ENCODE results near the gene SLC15A3. TPM values are rescaled to one million over a fixed set of nuclear protein-coding genes. Genes with fewer than 3 reads are reported as not detected.

SLC15A3 gene
- total RNA-seq, 2 donors from 2014 or later: 3.5 to 4.1 TPM

- no peak for DNase-seq
- H3K27me3 Mint-ChIP-seq (ENCODE audit: low read depth): peaks cover 18% of the 10 kb centered on the region
- H3K4me3 Mint-ChIP-seq: no peak overlapping the region
- no peaks in the 10 kb centered on the region for H3K9me3 Mint-ChIP-seq
- no peak for ATAC-seq (replicated peaks in 1 of 2)
- peaks cover 9 to 14% of the 10 kb centered on the region in 2 donors for H3K36me3 Mint-ChIP-seq (ENCODE audit: insufficient read depth in 2 of 2)
- no peak overlapping the region for H3K27ac Mint-ChIP-seq
- peaks cover 38% of the 10 kb centered on the region for H3K4me1 Mint-ChIP-seq (ENCODE audit: low read depth)
These were observed 30.1 kb downstream of the SLC15A3 start for GRCh38 chr11:60921777-60922335.

DNA sequence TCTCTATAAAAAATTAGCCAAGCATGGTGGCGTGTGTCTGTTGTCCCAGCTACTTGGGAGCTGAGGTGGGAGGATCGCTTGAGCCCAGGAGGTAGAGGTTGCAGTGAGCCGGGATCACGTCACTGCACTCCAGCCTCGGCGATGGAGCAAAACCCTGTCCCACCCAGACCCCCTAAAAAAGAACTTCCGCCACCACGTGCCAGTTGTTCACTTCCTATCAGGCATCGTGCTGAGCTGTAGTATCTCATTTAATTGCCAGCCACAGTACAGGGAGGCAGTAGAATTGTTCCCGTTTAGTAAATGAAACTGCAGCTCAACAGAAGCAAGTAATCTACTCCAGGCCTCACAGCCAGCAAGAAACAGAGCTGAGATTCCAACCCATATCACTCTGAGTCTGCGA lies 30.7 kb downstream of the SLC15A3 start:
- DNase-seq (no peak), ATAC-seq (replicated peaks in 1 of 2) (no peak)
- H3K9me3 Mint-ChIP-seq: no peaks in the 10 kb centered on the region
- no peak overlapping the region for H3K4me3 Mint-ChIP-seq
- peaks cover 9 to 14% of the 10 kb centered on the region in 2 donors for H3K36me3 Mint-ChIP-seq (ENCODE audit: insufficient read depth in 2 of 2)
- H3K27me3 Mint-ChIP-seq (ENCODE audit: low read depth): peaks cover 12% of the 10 kb centered on the region
- peaks cover 44% of the 10 kb centered on the region for H3K4me1 Mint-ChIP-seq (ENCODE audit: low read depth)
- H3K27ac Mint-ChIP-seq: no peak overlapping the region

DNA sequence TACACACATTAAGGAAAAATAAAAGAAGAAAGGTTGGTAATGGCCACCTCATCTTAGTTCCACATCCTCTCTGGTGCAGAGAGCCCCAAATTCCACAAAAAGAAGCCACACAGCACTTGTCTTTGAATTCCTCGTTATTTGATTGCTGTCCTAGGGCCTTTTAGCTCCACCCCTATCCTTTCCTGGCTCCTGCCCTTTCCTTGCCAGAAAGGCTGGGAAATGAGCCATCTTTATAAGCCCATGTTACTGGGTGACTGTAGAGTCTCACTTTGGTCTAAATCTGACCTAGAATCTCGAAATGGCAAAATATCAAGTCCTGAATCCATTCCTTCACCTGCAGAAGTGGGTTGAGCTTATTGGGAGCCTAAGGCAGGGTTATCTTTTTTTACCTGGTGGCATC lies 32.0 kb downstream of the SLC15A3 start:
- Mint-ChIP-seq H3K36me3 (ENCODE audit: insufficient read depth in 2 of 2) (peaks cover 11 to 16% of the 10 kb centered on the region in 2 donors), H3K27ac (no peak overlapping the region), H3K4me1 (ENCODE audit: low read depth) (peaks cover 45% of the 10 kb centered on the region), H3K27me3 (ENCODE audit: low read depth) (peaks cover under 1% of the 10 kb centered on the region), H3K9me3 (no peaks in the 10 kb centered on the region), H3K4me3 (no peak overlapping the region)
- no peak for ATAC-seq (replicated peaks in 1 of 2)
- DNase-seq: no peak

GRCh38 chr11:60919320-60919719 lies 32.7 kb downstream of the SLC15A3 start:
- H3K27me3 Mint-ChIP-seq (ENCODE audit: low read depth): no peaks in the 10 kb centered on the region
- peaks cover 11 to 16% of the 10 kb centered on the region in 2 donors for H3K36me3 Mint-ChIP-seq (ENCODE audit: insufficient read depth in 2 of 2)
- DNase-seq (no peak), ATAC-seq (replicated peaks in 1 of 2) (no peak)
- no peak overlapping the region for H3K4me3 Mint-ChIP-seq
- H3K27ac Mint-ChIP-seq: no peak overlapping the region
- H3K9me3 Mint-ChIP-seq: no peaks in the 10 kb centered on the region
- peaks cover 47% of the 10 kb centered on the region for H3K4me1 Mint-ChIP-seq (ENCODE audit: low read depth)

DNA sequence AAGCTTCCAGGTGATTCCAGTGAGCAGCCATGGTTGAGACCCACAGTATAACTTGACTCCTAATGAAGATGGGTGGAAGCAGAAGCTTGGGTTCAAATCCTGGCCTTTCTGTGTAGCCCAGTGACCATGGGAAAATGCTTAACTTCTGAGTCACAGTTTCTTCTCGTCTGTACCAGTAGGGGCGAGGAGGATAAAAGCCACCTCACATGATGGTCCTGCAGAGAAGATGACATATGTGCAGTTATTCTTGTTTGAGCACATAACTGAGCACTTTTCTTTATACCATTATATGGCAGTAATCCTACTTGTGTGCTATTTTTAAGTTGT lies 33.1 kb downstream of the SLC15A3 start:
- Mint-ChIP-seq H3K4me1 (ENCODE audit: low read depth) (peaks cover 47% of the 10 kb centered on the region), H3K27ac (no peak overlapping the region), H3K4me3 (no peak overlapping the region), H3K36me3 (ENCODE audit: insufficient read depth in 2 of 2) (peaks cover 13 to 17% of the 10 kb centered on the region in 2 donors), H3K9me3 (no peaks in the 10 kb centered on the region), H3K27me3 (ENCODE audit: low read depth) (no peaks in the 10 kb centered on the region)
- ATAC-seq (replicated peaks in 1 of 2) (no peak), DNase-seq (no peak)

DNA sequence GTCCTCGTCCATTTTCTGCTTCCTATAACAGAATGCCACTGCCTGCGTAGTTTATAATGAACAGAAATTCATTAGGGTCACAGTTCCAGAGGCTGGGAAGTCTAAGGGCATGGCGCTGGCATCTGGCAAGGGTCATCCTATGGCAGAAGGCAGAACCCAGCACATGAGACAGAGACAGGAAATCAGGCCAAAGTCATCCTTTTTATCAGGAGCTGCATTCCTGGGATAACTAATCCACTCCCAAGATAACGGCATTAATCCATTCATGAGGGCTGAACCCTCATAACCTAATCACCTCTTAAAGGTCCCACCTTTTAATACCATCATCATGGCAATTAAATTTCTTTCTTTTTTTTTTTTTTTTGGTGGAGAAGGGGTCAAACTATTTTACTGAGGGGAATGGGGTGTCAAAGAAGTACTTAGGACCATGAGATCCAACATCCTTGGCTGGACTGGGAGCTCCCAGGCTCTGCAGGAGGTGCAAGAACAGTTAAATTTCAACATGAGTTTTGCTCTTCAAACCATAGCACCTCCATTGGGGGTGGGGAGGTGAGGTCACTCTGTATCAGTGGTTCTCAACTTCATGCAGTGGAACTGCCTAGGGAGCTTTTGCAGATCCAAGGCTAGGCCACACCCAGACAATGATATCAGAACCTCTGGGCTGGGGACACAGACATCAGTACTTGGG lies 33.6 kb downstream of the SLC15A3 start:
- Mint-ChIP-seq H3K9me3 (no peaks in the 10 kb centered on the region), H3K27ac (no peak overlapping the region), H3K4me1 (ENCODE audit: low read depth) (peaks cover 50% of the 10 kb centered on the region), H3K4me3 (no peak overlapping the region), H3K36me3 (ENCODE audit: insufficient read depth in 2 of 2) (peaks cover 13 to 17% of the 10 kb centered on the region in 2 donors), H3K27me3 (ENCODE audit: low read depth) (no peaks in the 10 kb centered on the region)
- ATAC-seq (replicated peaks in 1 of 2): no peak
- DNase-seq: no peak

DNA sequence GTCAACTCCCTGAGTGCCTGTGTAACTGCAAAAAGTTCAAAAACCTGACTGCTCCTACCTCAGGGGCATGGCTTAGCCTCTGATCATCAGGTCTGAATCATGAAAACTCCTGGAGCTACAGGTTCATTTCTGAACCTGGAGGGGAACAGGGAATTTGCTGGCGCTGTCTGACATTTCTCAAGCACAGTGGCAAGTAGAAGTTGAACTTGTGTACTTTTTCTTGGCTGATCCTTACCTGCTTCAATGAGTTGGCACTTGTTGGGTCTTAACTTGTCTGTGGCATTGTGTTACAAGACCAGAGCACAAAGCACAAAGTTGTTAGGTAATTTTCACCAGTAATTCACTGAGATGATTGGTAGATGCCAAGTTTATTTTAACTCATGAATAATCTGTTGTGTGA lies 34.7 kb downstream of the SLC15A3 start:
- peaks cover 61% of the 10 kb centered on the region for H3K4me1 Mint-ChIP-seq (ENCODE audit: low read depth)
- no peak for ATAC-seq (replicated peaks in 1 of 2)
- H3K9me3 Mint-ChIP-seq: no peaks in the 10 kb centered on the region
- no peak for DNase-seq
- no peaks in the 10 kb centered on the region for H3K27me3 Mint-ChIP-seq (ENCODE audit: low read depth)
- no peak overlapping the region for H3K27ac Mint-ChIP-seq
- H3K36me3 Mint-ChIP-seq (ENCODE audit: insufficient read depth in 2 of 2): peaks cover 10 to 14% of the 10 kb centered on the region in 2 donors
- H3K4me3 Mint-ChIP-seq: peak overlapping the region; percentile 13 to 52

DNA sequence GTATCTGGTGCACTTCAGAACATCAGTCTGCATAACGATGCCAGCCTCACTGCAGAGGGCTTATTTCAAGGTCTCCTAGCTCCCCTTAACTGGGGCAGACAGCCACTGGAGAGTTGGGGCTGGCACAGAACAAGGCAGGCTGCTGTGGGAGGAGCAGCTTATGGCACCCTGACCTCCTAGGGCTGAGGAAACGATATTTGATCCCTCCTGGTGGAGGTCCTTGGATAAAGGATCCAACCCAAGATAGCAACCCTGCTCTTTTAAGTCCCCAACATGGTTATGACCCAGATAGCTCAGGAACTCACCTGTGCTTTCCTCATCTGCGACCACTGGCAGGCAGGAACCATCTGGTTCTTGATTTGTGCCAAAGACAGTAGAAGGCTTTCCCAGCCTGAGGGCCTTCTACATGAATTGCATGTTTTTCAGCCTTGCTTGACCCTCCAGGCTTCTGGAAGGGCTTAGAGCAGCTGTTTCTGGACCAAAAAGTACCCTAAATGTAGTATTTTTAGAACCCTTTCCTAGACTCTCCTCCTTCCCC lies 35.2 kb downstream of the SLC15A3 start:
- H3K9me3 Mint-ChIP-seq: no peaks in the 10 kb centered on the region
- H3K36me3 Mint-ChIP-seq (ENCODE audit: insufficient read depth in 2 of 2): peaks cover 10 to 13% of the 10 kb centered on the region in 2 donors
- peak overlapping the region in 1 of 2 donors; percentile 52 for H3K4me3 Mint-ChIP-seq
- H3K27ac Mint-ChIP-seq: no peak overlapping the region
- peaks cover 66% of the 10 kb centered on the region for H3K4me1 Mint-ChIP-seq (ENCODE audit: low read depth)
- no peaks in the 10 kb centered on the region for H3K27me3 Mint-ChIP-seq (ENCODE audit: low read depth)
- no peak for DNase-seq
- no peak for ATAC-seq (replicated peaks in 1 of 2)

- Mint-ChIP-seq H3K27me3 (ENCODE audit: low read depth) (no peaks in the 10 kb centered on the region), H3K4me1 (ENCODE audit: low read depth) (peaks cover 80% of the 10 kb centered on the region), H3K27ac (peak overlapping the region; percentile 89), H3K4me3 (peak overlapping the region; percentile 96), H3K36me3 (ENCODE audit: insufficient read depth in 2 of 2) (peaks cover 7 to 14% of the 10 kb centered on the region in 2 donors), H3K9me3 (no peaks in the 10 kb centered on the region)
- peak; percentile 67 to 71 for ATAC-seq (replicated peaks in 1 of 2)
- peak; percentile 80 for DNase-seq
These were observed 36.6 kb downstream of the SLC15A3 start for GRCh38 chr11:60915248-60915914.

GRCh38 chr11:60914633-60915247 lies 37.2 kb downstream of the SLC15A3 start:
- H3K4me3 Mint-ChIP-seq: peak overlapping the region; percentile 96
- DNase-seq: peak; percentile 39 to 52
- H3K27me3 Mint-ChIP-seq (ENCODE audit: low read depth): no peaks in the 10 kb centered on the region
- H3K4me1 Mint-ChIP-seq (ENCODE audit: low read depth): peaks cover 86% of the 10 kb centered on the region
- ATAC-seq (replicated peaks in 1 of 2): peak; percentile 27 to 31
- H3K27ac Mint-ChIP-seq: peak overlapping the region; percentile 89
- peaks cover 0 to 1% of the 10 kb centered on the region in 2 donors for H3K9me3 Mint-ChIP-seq
- peaks cover 7 to 10% of the 10 kb centered on the region in 2 donors for H3K36me3 Mint-ChIP-seq (ENCODE audit: insufficient read depth in 2 of 2)

DNA sequence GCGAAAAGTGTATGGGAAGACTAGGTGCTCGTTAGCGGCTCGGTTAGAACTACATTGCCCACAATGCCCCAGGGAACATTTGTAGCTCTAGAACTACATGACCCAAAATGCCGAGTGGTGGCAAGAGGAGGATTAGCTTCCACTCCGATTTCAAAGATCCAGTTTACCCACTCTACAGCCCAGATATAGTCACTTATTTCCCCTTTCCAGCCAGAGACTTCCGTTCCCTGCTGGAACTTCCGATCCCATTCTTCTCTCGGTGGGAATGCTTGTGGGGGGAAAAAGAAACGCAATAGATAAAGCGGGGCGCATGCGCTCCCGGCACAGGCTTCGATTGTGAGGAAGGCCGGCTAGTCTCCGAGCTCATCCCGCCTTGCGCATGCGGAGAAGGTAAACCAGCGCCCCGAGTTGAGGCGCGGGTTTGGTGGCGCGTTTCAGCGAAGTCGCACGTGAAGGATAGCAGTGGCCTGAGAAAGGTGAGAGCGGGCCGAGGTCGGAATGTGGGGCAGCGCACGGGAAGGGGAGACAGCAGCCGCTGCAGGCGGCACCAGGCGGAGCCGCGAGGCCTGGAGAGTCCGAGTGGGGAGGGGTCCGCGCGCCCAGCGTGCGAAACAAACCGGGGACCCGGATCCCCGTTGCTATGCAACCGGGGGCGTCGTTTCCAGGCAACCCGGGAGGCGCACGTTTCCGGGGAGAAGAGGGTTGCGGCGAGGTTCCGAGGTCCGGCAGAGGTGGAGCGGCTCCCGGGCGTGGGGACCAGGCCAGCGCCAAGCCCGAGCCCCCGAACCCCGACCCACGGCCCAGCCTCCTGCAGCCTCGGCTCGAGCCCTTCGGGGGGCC lies 38.0 kb downstream of the SLC15A3 start, which contains the start of gene TMEM109:
Gene TMEM109 (plus strand): TSS at position 366 of the 840 bp plus-strand sequence. CDS start 5,536 bp downstream, outside the sequence.
- Mint-ChIP-seq H3K9me3 (peaks cover 2 to 7% of the 10 kb centered on the region in 2 donors), H3K36me3 (ENCODE audit: insufficient read depth in 2 of 2) (peaks cover 8 to 16% of the 10 kb centered on the region in 2 donors), H3K27me3 (ENCODE audit: low read depth) (no peaks in the 10 kb centered on the region), H3K4me3 (peak within 1 kb of the TSS; percentile 96), H3K27ac (peak within 1 kb of the TSS; percentile 89), H3K4me1 (ENCODE audit: low read depth) (peaks cover 83% of the 10 kb centered on the region)
- ATAC-seq (replicated peaks in 1 of 2) (peak; percentile 73 to 77), DNase-seq (peak; percentile 88 to 92)

- ATAC-seq (replicated peaks in 1 of 2): no peak
- Mint-ChIP-seq H3K36me3 (ENCODE audit: insufficient read depth in 2 of 2) (peaks cover 8 to 16% of the 10 kb centered on the region in 2 donors), H3K4me1 (ENCODE audit: low read depth) (peaks cover 73% of the 10 kb centered on the region)
These were observed 39.0 kb downstream of the SLC15A3 start for GRCh38 chr11:60912851-60913528.

More at GRCh38 chr11:60912851-60913528, 39.0 kb downstream of the SLC15A3 start:
- Mint-ChIP-seq H3K27ac (peak overlapping the region; percentile 77), H3K27me3 (ENCODE audit: low read depth) (no peaks in the 10 kb centered on the region), H3K4me3 (peak overlapping the region; percentile 96), H3K9me3 (peaks cover 2 to 9% of the 10 kb centered on the region in 2 donors)
- peak in 1 of 2 donors; percentile 4 for DNase-seq

Data from activated T-cell treated with anti-CD3 and anti-CD28 coated beads, Interleukin-2, amount 50 U/mL, for 72 hours (primary cell).